ENCODE measurements around the gene ZNF469.

GRCh38 chr16:88389621-88390160, 6.9 kb downstream of the ZNF469 start:
- TF ChIP-seq CTCF (optimal IDR thresholded peaks at IDR 0.05 in 1 of 3, IDR thresholded peaks at IDR 0.05 in 1 of 3, conservative IDR thresholded peaks at IDR 0.05 in 1 of 3; ENCODE audit: extremely low read depth in 1 of 3, insufficient read depth in 2 of 3, low read length in 3 of 3), result no peak
- no peak for TF ChIP-seq EZH2 (IDR thresholded peaks at IDR 0.05; ENCODE audit: low read length)
